HepG2 (cell line): ENCODE data around the gene MTMR6. TPM values are rescaled to one million over a fixed set of nuclear protein-coding genes. Genes with fewer than 3 reads are reported as not detected.
A peak's percentile ranks its signal among the peaks of the same experiment; 100 is the strongest.

Source experiments
- ATAC-seq: fragments of 200-7000 bp; cut with Tn5 transposase; 3 replicates; pipeline ENCODE4 v1.9.1; 2020; ENCODE audit warnings: mild to moderate bottlenecking, moderate library complexity
- BruUV-seq: library from RNA; stranded (reverse); fragments of 400-500 nt; replicated peaks from 2 replicates; lab custom pipeline; 2021; lab: Mats Ljungman, UMichigan
- CTCF ChIA-PET: fragments of 300-600 bp; formaldehyde crosslinking; extraction: SDS; loops from one replicate; lab custom pipeline; 2021; ENCODE audit warnings: low total read pairs, inconsistent platforms, low intra/inter-chr PET ratio; lab: Yijun Ruan, JAX
- POLR2A ChIA-PET: fragments of 350-600 bp; sonication (Branson Sonifier 250); formaldehyde crosslinking; loops from one replicate; lab custom pipeline; 2020; ENCODE audit warnings: antibody characterized with exemption, inconsistent platforms; lab: Yijun Ruan, JAX
- DNase-seq: peaks from one replicate; pipeline ENCODE4 v3.0.0-alpha.2; 2015; ENCODE audit warnings: low spot score
- FAIRE-seq: peaks from 3 replicates; lab custom pipeline; 2011; peaks lifted over from hg19 to GRCh38; lab: Jason Lieb, UNC
- H2AFZ ChIP-seq: one replicate; pipeline ENCODE4 v1.6.1; 2011; ENCODE audit warnings: low read length, inconsistent platforms
- H3K27ac ChIP-seq: fragments of 300-600 bp; 3 replicates; pipeline ENCODE4 v1.8.0; 2011; ENCODE audit warnings: mixed run types, mild to moderate bottlenecking, mixed read lengths, low read length, inconsistent platforms; ENCODE audit not compliant: insufficient read depth; ENCODE audit errors: extremely low read length
- H3K27me3 ChIP-seq, 2 experiments: fragments of 200-600 bp in 1 of 2; 2 replicates in 1 of 2; 3 replicates in 1 of 2; pipeline versions ENCODE4 v1.6.0 to v1.8.0; 2011; ENCODE audit warnings: low read length in 2 of 2, mild to moderate bottlenecking in 2 of 2, moderate library complexity in 2 of 2, inconsistent platforms in 1 of 2; ENCODE audit not compliant: insufficient read depth in 2 of 2, control insufficient read depth in 1 of 2
- H3K36me3 ChIP-seq, 2 experiments: fragments of 200-600 bp in 1 of 2; replicated peaks in 1 of 2; 2 replicates in 1 of 2; 3 replicates in 1 of 2; pipeline versions ENCODE4 v1.5.1 to v1.8.0; 2011; ENCODE audit warnings: low read length in 2 of 2, inconsistent platforms in 1 of 2; ENCODE audit not compliant: insufficient read depth in 2 of 2, control insufficient read depth in 1 of 2
- H3K4me1 ChIP-seq: 2 replicates; pipeline ENCODE4 v1.5.1; 2012; ENCODE audit warnings: low read length, inconsistent platforms; ENCODE audit not compliant: insufficient read depth
- H3K4me2 ChIP-seq: 2 replicates; pipeline ENCODE4 v1.6.0; 2011; ENCODE audit warnings: low read depth, low read length, inconsistent platforms
- H3K4me3 ChIP-seq, 3 experiments: fragments of 200-600 bp in 1 of 3; sonication (generic), shearing (Covaris generic) in 1 of 3; replicated peaks in 1 of 3; 2 replicates each; pipeline ENCODE4 v1.5.1; 2011 to 2016; ENCODE audit warnings: low read length in 3 of 3, inconsistent platforms in 2 of 3, low read depth in 2 of 3, mild to moderate bottlenecking in 2 of 3, control low read depth in 1 of 3, mixed read lengths in 1 of 3; ENCODE audit not compliant: insufficient read depth in 1 of 3
- H3K79me2 ChIP-seq: one replicate; pipeline ENCODE4 v1.6.1; 2011; ENCODE audit warnings: low read length, inconsistent platforms; ENCODE audit not compliant: insufficient read depth
- H3K9ac ChIP-seq: 2 replicates; pipeline ENCODE4 v1.6.0; 2011; ENCODE audit warnings: mild to moderate bottlenecking, low read depth, low read length, inconsistent platforms; ENCODE audit not compliant: insufficient read depth
- H3K9me3 ChIP-seq: 2 replicates; pipeline ENCODE4 v1.5.1; 2012; ENCODE audit warnings: mild to moderate bottlenecking, low read length
- H4K20me1 ChIP-seq: 2 replicates; pipeline ENCODE4 v1.6.0; 2011; ENCODE audit warnings: inconsistent platforms, mild to moderate bottlenecking, low read length, moderate library complexity; ENCODE audit not compliant: insufficient read depth
- CREB1 ChIP-seq, 2 experiments: fragments of 450-650 bp in 1 of 2; IDR thresholded peaks; 2 replicates each; pipeline ENCODE4 v1.6.1; 2016 to 2017; ENCODE audit warnings: control low read depth in 1 of 2, mild to moderate bottlenecking in 1 of 2, missing compliant biosample characterization in 1 of 2, missing genetic modification characterization in 1 of 2
- KLF9 ChIP-seq: IDR thresholded peaks from 2 replicates; pipeline ENCODE4 v1.6.1; 2016; ENCODE audit warnings: low read depth
- NPAS2 ChIP-seq: sonication (generic); formaldehyde crosslinking; IDR thresholded peaks from 2 replicates; pipeline ENCODE4 v1.8.0; 2022; ENCODE audit warnings: mild to moderate bottlenecking, missing genetic modification reagents, borderline replicate concordance
- TAF1 ChIP-seq: sonication (generic); formaldehyde crosslinking; IDR thresholded peaks from 2 replicates; pipeline ENCODE4 v1.4.0; 2020; ENCODE audit warnings: missing genetic modification reagents
- ZMYM4 ChIP-seq: sonication (generic); formaldehyde crosslinking; IDR thresholded peaks from 2 replicates; pipeline ENCODE4 v1.8.1; 2023; ENCODE audit warnings: mild to moderate bottlenecking, missing genetic modification reagents
- ZNF232 ChIP-seq: sonication (generic); formaldehyde crosslinking; IDR thresholded peaks from 2 replicates; pipeline ENCODE4 v1.4.0; 2020; ENCODE audit warnings: missing genetic modification reagents, borderline replicate concordance
- ZNF3 ChIP-seq: IDR thresholded peaks from 2 replicates; pipeline ENCODE4 v1.7.0; 2017; ENCODE audit warnings: inconsistent platforms
- ZNF569 ChIP-seq: sonication (generic); formaldehyde crosslinking; IDR thresholded peaks from 2 replicates; pipeline ENCODE4 v1.5.0; 2020; ENCODE audit warnings: mild to moderate bottlenecking, missing genetic modification reagents, moderate library complexity, borderline replicate concordance
- ZNF670 ChIP-seq: sonication (generic); formaldehyde crosslinking; IDR thresholded peaks from 2 replicates; pipeline ENCODE4 v1.8.0; 2022; ENCODE audit warnings: mild to moderate bottlenecking, missing genetic modification reagents, borderline replicate concordance
- WGBS: methylation state at CpG from one replicate; pipeline ENCODE4 v1.1.6; 2017; ENCODE audit warnings: low lambda C conversion rate; 5-methylcytosine and 5-hydroxymethylcytosine counted together
- in situ Hi-C: cut with HindIII; loops from 2 replicates; pipeline ENCODE4 v1.10.0; 2017; ENCODE audit warnings: low pct_unique_long_range_greater_than_20kb; ENCODE audit not compliant: extremely low pct_ligation_motif_present
- intact Hi-C: fragments of 100-400 bp; cut with micrococcal nuclease; formaldehyde crosslinking; loops from one replicate; pipeline ENCODE4 v1.10.0; 2022; ENCODE audit not compliant: unreplicated experiment
- polyA plus RNA-seq, 8 experiments: library from polyadenylated mRNA; depleted of rRNA in 3 of 8; stranded (reverse) in 7 of 8; unstranded in 1 of 8; fragments of >200 nt; fragmentation: Illumina TruSeq in 4 of 8; extraction: Trizol in 4 of 8; gene quantifications; 2 replicates each; pipeline versions ENCODE4 v1.2.1 to v1.2.3, GENCODE V29; 2011 to 2016; ENCODE audit warnings: low read depth in 4 of 8, missing spikeins in 1 of 8, mixed read lengths in 1 of 8; ENCODE audit not compliant: insufficient read depth in 1 of 8
- total RNA-seq, 5 experiments: library from RNA; depleted of rRNA; stranded (reverse); fragments of >200 nt; fragmentation: Illumina TruSeq; extraction: Trizol; gene quantifications; 2 replicates each; pipeline ENCODE4 v1.2.3, GENCODE V29; 2016; ENCODE audit warnings: low read depth in 1 of 5
- TF ChIP-seq, protein P1 (sequence below): sonication (generic); formaldehyde crosslinking; IDR thresholded peaks from 2 replicates; pipeline ENCODE4 v1.4.0; 2020; ENCODE audit warnings: missing genetic modification reagents, borderline replicate concordance
- TF ChIP-seq, protein P2 (sequence below): sonication (generic); formaldehyde crosslinking; conservative IDR thresholded peaks from 2 replicates; pipeline ENCODE4 v1.4.0; 2020; ENCODE audit warnings: missing genetic modification reagents
- TF ChIP-seq, protein P3 (sequence below): IDR thresholded peaks from 2 replicates; pipeline ENCODE4 v1.6.1; 2016; ENCODE audit warnings: missing compliant biosample characterization, missing genetic modification reagents, borderline replicate concordance

Gene MTMR6
- total and polyA plus RNA-seq, 2 of the 13 experiments (the other 11 are each of a cell fraction or from before 2014, with no cell fraction given): 3.4 to 7.8 TPM

DNA sequence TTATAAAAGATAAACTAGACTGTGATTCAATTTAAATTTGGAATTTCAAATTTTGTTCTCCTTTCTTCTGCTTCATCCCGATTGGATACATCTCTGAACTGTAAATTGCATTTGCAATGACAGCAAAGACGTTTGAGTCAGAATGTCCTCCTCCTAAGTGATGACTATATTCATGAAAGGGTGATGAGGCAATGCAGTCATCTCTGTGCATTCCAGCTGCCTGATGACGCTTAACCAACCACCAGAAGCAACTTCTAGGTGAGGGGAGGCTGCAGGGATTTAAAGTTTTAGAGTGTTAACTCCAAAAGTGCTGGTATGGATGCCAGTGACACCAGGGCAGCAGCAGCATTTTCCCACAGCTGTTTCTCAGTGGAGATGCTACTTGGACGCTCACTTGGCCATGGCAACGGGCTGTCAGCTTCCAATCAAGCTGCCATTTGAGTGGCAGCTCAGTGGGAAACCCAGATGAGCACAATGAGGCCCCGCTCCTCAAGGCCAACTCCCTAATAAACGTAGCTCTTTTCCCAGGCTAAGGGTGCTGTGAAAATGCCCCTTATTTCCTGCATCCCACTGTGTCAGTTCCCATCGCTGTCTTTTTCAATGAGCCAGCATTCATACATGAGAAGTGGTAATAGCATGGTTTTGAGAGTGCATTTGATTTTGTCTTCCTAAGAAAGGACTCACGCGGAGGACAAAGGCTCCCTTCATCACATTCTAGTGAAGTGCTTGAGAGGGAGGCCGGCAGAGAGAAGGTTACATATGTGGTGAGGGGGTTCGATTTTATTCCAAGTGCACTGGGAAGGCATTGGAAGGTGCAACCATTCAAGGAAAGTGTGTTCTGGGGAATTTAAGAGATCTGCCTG lies 70.0 kb downstream of the MTMR6 start:
- H3K27me3 ChIP-seq: peaks cover 2 to 14% of the 10 kb centered on the region in 2 experiments; a peak in 2 of 5 replicates
- H3K36me3 ChIP-seq: no peaks in the 10 kb centered on the region
- 20% methylated on average over 10 of the region's 12 CpGs for WGBS
- TF ChIP-seq KLF9 (CRISPR knock-in tag) (no peak), CREB1 (IDR thresholded peaks at IDR 0.05) (0 out of 2 replicates have a peak, but pooled peaks have one; percentile 29), CREB1 (CRISPR knock-in tag; IDR thresholded peaks at IDR 0.05) (no peak)
- no peak overlapping the region for H2AFZ ChIP-seq
- H4K20me1 ChIP-seq: no peaks in the 10 kb centered on the region
- no peaks in the 10 kb centered on the region for H3K79me2 ChIP-seq
- FAIRE-seq (no peak), DNase-seq (no peak), ATAC-seq (no peak)
- in situ Hi-C loops (no loop called here), intact Hi-C loops (no loop called here)
- BruUV-seq: no TSS peak
- no peak overlapping the region for H3K4me3 ChIP-seq
- no peak overlapping the region for H3K9ac ChIP-seq
- POLR2A ChIA-PET: no interaction called here
- no peaks in the 10 kb centered on the region for H3K4me1 ChIP-seq
- H3K27ac ChIP-seq: no peak overlapping the region
- H3K4me2 ChIP-seq: no peak overlapping the region
- CTCF ChIA-PET: no interaction called here
- H3K9me3 ChIP-seq: no peaks in the 10 kb centered on the region

DNA sequence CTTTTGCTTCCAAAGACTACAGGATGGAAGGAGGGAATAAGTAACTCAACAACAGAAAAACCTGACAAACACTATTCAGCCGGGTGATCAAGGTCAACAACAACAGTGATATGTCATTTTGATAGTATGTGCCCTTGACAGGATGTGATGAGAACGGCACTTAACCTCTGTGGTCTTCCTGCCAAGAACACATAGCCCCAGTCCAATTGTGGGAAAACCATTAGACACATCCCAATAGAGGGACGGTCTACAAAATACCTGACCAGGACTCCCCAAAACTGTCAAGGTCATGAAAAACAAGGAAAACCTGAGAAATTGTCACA lies 72.1 kb downstream of the MTMR6 start:
- BruUV-seq: no TSS peak
- Histone ChIP-seq H4K20me1 (no peaks in the 10 kb centered on the region), H3K79me2 (no peaks in the 10 kb centered on the region), H3K27me3 (peaks cover 3 to 23% of the 10 kb centered on the region in 2 experiments; a peak in 3 of 5 replicates), H3K27ac (no peak overlapping the region), H2AFZ (no peak overlapping the region), H3K4me2 (no peak overlapping the region), H3K36me3 (no peaks in the 10 kb centered on the region), H3K4me3 (no peak overlapping the region), H3K9me3 (no peaks in the 10 kb centered on the region), H3K4me1 (no peaks in the 10 kb centered on the region), H3K9ac (no peak overlapping the region)
- in situ Hi-C loops (no loop called here), intact Hi-C loops (no loop called here)
- WGBS: 37% methylated on average over 3 of the region's 3 CpGs
- POLR2A ChIA-PET: no interaction called here
- no peak for ATAC-seq
- TF ChIP-seq ZNF569 (CRISPR knock-in tag): no peak
- no peak for TF ChIP-seq ZNF232 (CRISPR knock-in tag)
- no peak for TF ChIP-seq NPAS2
- TF ChIP-seq, protein P1, sequence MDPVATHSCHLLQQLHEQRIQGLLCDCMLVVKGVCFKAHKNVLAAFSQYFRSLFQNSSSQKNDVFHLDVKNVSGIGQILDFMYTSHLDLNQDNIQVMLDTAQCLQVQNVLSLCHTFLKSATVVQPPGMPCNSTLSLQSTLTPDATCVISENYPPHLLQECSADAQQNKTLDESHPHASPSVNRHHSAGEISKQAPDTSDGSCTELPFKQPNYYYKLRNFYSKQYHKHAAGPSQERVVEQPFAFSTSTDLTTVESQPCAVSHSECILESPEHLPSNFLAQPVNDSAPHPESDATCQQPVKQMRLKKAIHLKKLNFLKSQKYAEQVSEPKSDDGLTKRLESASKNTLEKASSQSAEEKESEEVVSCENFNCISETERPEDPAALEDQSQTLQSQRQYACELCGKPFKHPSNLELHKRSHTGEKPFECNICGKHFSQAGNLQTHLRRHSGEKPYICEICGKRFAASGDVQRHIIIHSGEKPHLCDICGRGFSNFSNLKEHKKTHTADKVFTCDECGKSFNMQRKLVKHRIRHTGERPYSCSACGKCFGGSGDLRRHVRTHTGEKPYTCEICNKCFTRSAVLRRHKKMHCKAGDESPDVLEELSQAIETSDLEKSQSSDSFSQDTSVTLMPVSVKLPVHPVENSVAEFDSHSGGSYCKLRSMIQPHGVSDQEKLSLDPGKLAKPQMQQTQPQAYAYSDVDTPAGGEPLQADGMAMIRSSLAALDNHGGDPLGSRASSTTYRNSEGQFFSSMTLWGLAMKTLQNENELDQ (CRISPR knock-in tag): no peak
- no peak for TF ChIP-seq TAF1 (CRISPR knock-in tag)
- no peak for TF ChIP-seq ZNF670 (CRISPR knock-in tag)
- no peak for TF ChIP-seq ZNF3 (CRISPR knock-in tag)
- no peak for TF ChIP-seq ZMYM4
- TF ChIP-seq, protein P2, sequence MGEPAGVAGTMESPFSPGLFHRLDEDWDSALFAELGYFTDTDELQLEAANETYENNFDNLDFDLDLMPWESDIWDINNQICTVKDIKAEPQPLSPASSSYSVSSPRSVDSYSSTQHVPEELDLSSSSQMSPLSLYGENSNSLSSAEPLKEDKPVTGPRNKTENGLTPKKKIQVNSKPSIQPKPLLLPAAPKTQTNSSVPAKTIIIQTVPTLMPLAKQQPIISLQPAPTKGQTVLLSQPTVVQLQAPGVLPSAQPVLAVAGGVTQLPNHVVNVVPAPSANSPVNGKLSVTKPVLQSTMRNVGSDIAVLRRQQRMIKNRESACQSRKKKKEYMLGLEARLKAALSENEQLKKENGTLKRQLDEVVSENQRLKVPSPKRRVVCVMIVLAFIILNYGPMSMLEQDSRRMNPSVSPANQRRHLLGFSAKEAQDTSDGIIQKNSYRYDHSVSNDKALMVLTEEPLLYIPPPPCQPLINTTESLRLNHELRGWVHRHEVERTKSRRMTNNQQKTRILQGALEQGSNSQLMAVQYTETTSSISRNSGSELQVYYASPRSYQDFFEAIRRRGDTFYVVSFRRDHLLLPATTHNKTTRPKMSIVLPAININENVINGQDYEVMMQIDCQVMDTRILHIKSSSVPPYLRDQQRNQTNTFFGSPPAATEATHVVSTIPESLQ (CRISPR knock-in tag): no peak
- TF ChIP-seq, protein P3, sequence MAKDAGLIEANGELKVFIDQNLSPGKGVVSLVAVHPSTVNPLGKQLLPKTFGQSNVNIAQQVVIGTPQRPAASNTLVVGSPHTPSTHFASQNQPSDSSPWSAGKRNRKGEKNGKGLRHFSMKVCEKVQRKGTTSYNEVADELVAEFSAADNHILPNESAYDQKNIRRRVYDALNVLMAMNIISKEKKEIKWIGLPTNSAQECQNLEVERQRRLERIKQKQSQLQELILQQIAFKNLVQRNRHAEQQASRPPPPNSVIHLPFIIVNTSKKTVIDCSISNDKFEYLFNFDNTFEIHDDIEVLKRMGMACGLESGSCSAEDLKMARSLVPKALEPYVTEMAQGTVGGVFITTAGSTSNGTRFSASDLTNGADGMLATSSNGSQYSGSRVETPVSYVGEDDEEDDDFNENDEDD (CRISPR knock-in tag): no peak
- CTCF ChIA-PET: no interaction called here
- no peak for FAIRE-seq
- DNase-seq: no peak
